ENCODE measurements around the gene MORN1.

Gene MORN1

DNA sequence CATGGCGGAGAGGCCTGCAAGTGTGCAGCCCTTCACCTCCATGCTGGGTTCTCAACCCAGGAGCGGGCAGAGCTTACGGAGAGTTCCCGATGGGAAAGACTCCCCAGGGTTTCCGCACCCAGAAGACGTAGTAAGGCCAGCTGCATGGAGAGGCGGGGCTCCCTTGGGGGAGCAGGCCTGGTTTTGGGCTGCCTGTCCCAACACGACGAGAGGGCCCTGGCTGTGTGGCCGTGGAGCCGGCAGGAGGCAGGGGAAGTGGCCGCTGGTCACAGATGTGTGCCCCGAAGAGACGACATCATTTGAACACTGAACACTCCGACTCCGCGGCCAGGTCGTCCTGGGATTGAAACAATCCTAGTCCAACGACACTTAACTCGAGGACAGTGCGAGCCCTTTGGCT lies 57.0 kb downstream of the MORN1 start:
- TF ChIP-seq FOXM1 (IDR thresholded peaks at IDR 0.05; ENCODE audit: borderline replicate concordance, low read depth) (no peak), TEAD4 (IDR thresholded peaks at IDR 0.05) (no peak)

DNA sequence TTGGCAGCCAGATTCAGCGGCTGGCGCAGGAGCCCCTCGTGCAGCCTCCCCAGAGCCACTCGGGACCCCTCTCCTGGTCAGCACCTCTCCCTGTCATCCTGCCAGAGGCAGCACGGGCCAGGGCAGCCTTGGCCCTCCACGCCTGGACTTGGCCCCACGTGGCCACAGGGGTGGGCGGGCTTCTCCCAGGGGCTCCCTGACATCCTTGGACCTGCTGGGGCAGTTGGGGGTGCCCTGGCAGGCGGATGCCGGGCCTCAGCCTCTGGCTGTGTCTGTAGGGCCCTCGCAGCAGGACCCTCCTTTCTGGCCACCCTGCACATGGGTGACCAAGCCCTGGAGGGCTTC lies 60.2 kb downstream of the MORN1 start:
- TF ChIP-seq RAD21 (IDR thresholded peaks at IDR 0.05; ENCODE audit: low read depth) (no peak), YY1 (IDR thresholded peaks at IDR 0.05; ENCODE audit: low read depth) (no peak), EP300 (IDR thresholded peaks at IDR 0.05; ENCODE audit: borderline replicate concordance) (no peak), TAF1 (IDR thresholded peaks at IDR 0.05; ENCODE audit: low read depth) (no peak), CREB1 (IDR thresholded peaks at IDR 0.05; ENCODE audit: low read depth) (no peak)
- TF ChIP-seq, protein P1, sequence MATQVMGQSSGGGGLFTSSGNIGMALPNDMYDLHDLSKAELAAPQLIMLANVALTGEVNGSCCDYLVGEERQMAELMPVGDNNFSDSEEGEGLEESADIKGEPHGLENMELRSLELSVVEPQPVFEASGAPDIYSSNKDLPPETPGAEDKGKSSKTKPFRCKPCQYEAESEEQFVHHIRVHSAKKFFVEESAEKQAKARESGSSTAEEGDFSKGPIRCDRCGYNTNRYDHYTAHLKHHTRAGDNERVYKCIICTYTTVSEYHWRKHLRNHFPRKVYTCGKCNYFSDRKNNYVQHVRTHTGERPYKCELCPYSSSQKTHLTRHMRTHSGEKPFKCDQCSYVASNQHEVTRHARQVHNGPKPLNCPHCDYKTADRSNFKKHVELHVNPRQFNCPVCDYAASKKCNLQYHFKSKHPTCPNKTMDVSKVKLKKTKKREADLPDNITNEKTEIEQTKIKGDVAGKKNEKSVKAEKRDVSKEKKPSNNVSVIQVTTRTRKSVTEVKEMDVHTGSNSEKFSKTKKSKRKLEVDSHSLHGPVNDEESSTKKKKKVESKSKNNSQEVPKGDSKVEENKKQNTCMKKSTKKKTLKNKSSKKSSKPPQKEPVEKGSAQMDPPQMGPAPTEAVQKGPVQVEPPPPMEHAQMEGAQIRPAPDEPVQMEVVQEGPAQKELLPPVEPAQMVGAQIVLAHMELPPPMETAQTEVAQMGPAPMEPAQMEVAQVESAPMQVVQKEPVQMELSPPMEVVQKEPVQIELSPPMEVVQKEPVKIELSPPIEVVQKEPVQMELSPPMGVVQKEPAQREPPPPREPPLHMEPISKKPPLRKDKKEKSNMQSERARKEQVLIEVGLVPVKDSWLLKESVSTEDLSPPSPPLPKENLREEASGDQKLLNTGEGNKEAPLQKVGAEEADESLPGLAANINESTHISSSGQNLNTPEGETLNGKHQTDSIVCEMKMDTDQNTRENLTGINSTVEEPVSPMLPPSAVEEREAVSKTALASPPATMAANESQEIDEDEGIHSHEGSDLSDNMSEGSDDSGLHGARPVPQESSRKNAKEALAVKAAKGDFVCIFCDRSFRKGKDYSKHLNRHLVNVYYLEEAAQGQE (IDR thresholded peaks at IDR 0.05; ENCODE audit: low read depth), result no peak

DNA sequence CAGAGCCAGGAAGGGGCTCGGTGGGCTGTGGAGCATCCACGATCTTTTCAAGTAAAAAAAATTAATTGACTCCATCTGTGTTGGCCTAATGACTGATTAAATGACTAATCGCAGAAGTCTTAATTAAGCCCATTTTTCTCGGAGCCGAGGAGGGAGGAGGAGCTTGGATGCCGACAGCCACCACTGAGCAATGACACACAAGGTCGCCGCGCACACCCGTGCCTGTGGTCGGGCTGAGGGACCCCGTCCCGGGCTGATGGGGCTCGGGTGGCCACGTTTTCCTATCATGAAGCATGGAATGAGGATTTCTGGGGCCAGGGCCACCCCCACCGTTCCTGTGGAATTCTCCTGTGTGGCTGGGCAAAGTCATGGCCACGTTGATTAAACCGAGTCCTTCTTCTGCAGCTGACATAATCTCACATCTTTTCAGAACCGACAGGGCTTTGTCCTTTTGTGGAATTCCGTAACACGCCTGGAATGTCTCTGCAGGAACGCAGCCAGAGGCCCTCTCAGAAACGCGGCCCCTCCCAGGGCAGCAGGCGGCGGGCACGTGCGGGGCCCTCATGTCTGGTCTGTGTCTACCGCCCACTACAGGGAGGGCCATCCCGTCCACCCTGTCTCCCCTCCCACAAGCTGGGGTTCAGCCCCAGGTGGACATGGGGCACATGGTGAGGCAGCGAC lies 60.7 kb downstream of the MORN1 start:
- TF ChIP-seq ZBTB7A (IDR thresholded peaks at IDR 0.05; ENCODE audit: low read depth), result no peak
- TF ChIP-seq TAF1 (IDR thresholded peaks at IDR 0.05; ENCODE audit: low read depth), result no peak
- TF ChIP-seq FOXM1 (IDR thresholded peaks at IDR 0.05; ENCODE audit: borderline replicate concordance, low read depth), result no peak
- TF ChIP-seq YY1 (IDR thresholded peaks at IDR 0.05; ENCODE audit: low read depth), result no peak
- TF ChIP-seq RAD21 (IDR thresholded peaks at IDR 0.05; ENCODE audit: low read depth), result no peak
- TF ChIP-seq CREB1 (IDR thresholded peaks at IDR 0.05; ENCODE audit: low read depth), result no peak
- TF ChIP-seq TEAD4 (IDR thresholded peaks at IDR 0.05), result no peak
- TF ChIP-seq, protein P2, sequence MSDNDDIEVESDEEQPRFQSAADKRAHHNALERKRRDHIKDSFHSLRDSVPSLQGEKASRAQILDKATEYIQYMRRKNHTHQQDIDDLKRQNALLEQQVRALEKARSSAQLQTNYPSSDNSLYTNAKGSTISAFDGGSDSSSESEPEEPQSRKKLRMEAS (IDR thresholded peaks at IDR 0.05), result no peak
- no peak for TF ChIP-seq TCF12 (IDR thresholded peaks at IDR 0.05; ENCODE audit: low read depth)
- no peak for TF ChIP-seq EGR1 (IDR thresholded peaks at IDR 0.05)
- TF ChIP-seq, protein P1 (IDR thresholded peaks at IDR 0.05; ENCODE audit: low read depth), result no peak
- no peak for TF ChIP-seq CEBPB (IDR thresholded peaks at IDR 0.05)
- no peak for TF ChIP-seq EP300 (IDR thresholded peaks at IDR 0.05; ENCODE audit: borderline replicate concordance)
- no peak for TF ChIP-seq NFIC (IDR thresholded peaks at IDR 0.05)
- TF ChIP-seq, protein P3, sequence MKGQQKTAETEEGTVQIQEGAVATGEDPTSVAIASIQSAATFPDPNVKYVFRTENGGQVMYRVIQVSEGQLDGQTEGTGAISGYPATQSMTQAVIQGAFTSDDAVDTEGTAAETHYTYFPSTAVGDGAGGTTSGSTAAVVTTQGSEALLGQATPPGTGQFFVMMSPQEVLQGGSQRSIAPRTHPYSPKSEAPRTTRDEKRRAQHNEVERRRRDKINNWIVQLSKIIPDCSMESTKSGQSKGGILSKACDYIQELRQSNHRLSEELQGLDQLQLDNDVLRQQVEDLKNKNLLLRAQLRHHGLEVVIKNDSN (IDR thresholded peaks at IDR 0.05), result no peak

DNA sequence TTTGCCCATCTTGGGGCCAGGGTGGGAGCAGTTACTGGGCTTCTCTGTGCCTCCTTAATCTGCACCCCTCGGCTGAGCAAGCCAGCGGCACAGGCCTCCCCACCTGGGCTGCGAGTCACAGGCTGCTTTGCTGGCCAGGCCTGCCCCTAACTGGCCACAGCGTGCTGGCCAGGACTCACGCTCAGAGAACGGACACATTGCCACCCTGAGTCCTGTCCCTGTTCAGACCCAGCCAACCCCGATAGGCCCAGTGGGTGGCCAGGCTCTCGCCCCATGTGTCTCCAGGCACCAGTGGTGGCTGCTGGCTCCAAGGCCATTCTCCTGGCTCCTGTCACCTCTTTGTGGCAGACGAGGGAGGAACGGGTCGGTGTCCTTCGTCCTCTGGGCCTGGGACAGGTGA lies 61.3 kb downstream of the MORN1 start:
- no peak for TF ChIP-seq TEAD4 (IDR thresholded peaks at IDR 0.05)
- TF ChIP-seq, protein P1 (IDR thresholded peaks at IDR 0.05; ENCODE audit: low read depth), result no peak
- no peak for TF ChIP-seq FOXM1 (IDR thresholded peaks at IDR 0.05; ENCODE audit: borderline replicate concordance, low read depth)
- TF ChIP-seq TCF12 (IDR thresholded peaks at IDR 0.05; ENCODE audit: low read depth), result no peak
- no peak for TF ChIP-seq ZBTB7A (IDR thresholded peaks at IDR 0.05; ENCODE audit: low read depth)
- TF ChIP-seq, protein P2 (IDR thresholded peaks at IDR 0.05), result no peak
- TF ChIP-seq YY1 (IDR thresholded peaks at IDR 0.05; ENCODE audit: low read depth), result no peak
- TF ChIP-seq EGR1 (IDR thresholded peaks at IDR 0.05), result no peak
- TF ChIP-seq EP300 (IDR thresholded peaks at IDR 0.05; ENCODE audit: borderline replicate concordance), result no peak
- TF ChIP-seq TAF1 (IDR thresholded peaks at IDR 0.05; ENCODE audit: low read depth), result no peak
- no peak for TF ChIP-seq CEBPB (IDR thresholded peaks at IDR 0.05)
- TF ChIP-seq, protein P3 (IDR thresholded peaks at IDR 0.05), result no peak
- TF ChIP-seq CREB1 (IDR thresholded peaks at IDR 0.05; ENCODE audit: low read depth), result no peak
